ENCODE results near the gene CYBC1. TPM values are rescaled to one million over a fixed set of nuclear protein-coding genes. Genes with fewer than 3 reads are reported as not detected.

CYBC1 gene
- total and polyA plus RNA-seq, 9 of the 15 experiments (the other 6 are each of a cell fraction or from before 2014, with no cell fraction given): 1.3 to 71.8 (median 49.9) TPM

DNA sequence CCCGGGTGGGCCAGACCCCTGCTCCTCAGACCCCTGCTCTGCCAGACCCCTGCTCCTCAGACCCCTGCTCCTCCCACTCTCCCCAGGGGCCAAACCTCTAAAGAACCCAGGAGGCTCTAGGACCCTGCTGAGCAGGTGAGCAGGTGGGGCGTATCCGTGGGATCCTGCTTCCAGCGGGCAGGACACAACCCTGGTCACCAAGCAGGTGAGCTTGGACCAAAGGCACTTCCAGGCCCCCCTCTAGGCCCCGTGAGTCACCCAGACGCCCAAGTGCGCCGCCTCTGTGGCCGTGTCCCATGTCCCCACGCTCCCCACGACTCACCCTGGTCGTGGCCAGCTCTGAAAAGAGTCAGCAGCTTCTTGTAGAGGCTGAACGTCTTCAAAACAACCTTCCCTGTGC lies 5.0 kb downstream of the CYBC1 start:
- ATAC-seq: no peak
- H3K4me3 ChIP-seq: no peak overlapping the region
- H3K4me2 ChIP-seq (ENCODE audit: insufficient read depth, low read length): no peak overlapping the region
- TF ChIP-seq SLC30A9 (CRISPR knock-in tag; IDR thresholded peaks at IDR 0.05) (no peak), ILK (tag; IDR thresholded peaks at IDR 0.05; ENCODE audit: borderline replicate concordance, low read depth) (no peak)
- TF ChIP-seq, protein P1, sequence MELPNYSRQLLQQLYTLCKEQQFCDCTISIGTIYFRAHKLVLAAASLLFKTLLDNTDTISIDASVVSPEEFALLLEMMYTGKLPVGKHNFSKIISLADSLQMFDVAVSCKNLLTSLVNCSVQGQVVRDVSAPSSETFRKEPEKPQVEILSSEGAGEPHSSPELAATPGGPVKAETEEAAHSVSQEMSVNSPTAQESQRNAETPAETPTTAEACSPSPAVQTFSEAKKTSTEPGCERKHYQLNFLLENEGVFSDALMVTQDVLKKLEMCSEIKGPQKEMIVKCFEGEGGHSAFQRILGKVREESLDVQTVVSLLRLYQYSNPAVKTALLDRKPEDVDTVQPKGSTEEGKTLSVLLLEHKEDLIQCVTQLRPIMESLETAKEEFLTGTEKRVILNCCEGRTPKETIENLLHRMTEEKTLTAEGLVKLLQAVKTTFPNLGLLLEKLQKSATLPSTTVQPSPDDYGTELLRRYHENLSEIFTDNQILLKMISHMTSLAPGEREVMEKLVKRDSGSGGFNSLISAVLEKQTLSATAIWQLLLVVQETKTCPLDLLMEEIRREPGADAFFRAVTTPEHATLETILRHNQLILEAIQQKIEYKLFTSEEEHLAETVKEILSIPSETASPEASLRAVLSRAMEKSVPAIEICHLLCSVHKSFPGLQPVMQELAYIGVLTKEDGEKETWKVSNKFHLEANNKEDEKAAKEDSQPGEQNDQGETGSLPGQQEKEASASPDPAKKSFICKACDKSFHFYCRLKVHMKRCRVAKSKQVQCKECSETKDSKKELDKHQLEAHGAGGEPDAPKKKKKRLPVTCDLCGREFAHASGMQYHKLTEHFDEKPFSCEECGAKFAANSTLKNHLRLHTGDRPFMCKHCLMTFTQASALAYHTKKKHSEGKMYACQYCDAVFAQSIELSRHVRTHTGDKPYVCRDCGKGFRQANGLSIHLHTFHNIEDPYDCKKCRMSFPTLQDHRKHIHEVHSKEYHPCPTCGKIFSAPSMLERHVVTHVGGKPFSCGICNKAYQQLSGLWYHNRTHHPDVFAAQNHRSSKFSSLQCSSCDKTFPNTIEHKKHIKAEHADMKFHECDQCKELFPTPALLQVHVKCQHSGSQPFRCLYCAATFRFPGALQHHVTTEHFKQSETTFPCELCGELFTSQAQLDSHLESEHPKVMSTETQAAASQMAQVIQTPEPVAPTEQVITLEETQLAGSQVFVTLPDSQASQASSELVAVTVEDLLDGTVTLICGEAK (IDR thresholded peaks at IDR 0.05): no peak
- TF ChIP-seq, protein P1 (CRISPR knock-in tag; IDR thresholded peaks at IDR 0.05): no peak
- TF ChIP-seq, protein P2, sequence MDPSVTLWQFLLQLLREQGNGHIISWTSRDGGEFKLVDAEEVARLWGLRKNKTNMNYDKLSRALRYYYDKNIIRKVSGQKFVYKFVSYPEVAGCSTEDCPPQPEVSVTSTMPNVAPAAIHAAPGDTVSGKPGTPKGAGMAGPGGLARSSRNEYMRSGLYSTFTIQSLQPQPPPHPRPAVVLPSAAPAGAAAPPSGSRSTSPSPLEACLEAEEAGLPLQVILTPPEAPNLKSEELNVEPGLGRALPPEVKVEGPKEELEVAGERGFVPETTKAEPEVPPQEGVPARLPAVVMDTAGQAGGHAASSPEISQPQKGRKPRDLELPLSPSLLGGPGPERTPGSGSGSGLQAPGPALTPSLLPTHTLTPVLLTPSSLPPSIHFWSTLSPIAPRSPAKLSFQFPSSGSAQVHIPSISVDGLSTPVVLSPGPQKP (CRISPR knock-in tag; IDR thresholded peaks at IDR 0.05): no peak
- TF ChIP-seq, protein P3, sequence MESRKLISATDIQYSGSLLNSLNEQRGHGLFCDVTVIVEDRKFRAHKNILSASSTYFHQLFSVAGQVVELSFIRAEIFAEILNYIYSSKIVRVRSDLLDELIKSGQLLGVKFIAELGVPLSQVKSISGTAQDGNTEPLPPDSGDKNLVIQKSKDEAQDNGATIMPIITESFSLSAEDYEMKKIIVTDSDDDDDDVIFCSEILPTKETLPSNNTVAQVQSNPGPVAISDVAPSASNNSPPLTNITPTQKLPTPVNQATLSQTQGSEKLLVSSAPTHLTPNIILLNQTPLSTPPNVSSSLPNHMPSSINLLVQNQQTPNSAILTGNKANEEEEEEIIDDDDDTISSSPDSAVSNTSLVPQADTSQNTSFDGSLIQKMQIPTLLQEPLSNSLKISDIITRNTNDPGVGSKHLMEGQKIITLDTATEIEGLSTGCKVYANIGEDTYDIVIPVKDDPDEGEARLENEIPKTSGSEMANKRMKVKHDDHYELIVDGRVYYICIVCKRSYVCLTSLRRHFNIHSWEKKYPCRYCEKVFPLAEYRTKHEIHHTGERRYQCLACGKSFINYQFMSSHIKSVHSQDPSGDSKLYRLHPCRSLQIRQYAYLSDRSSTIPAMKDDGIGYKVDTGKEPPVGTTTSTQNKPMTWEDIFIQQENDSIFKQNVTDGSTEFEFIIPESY (CRISPR knock-in tag; IDR thresholded peaks at IDR 0.05): peak; percentile 58
- peak overlapping the region in 1 of 2 experiments; percentile 78; a peak in 2 of 4 replicates for H3K9ac ChIP-seq (ENCODE audit: insufficient read depth in 1 of 2, low read depth in 2 of 2, low read length in 2 of 2)
- BruUV-seq (replicated peaks): no TSS peak
- peaks cover 34% of the 10 kb centered on the region; the same call in 2 of the 3 replicates for H3K36me3 ChIP-seq (ENCODE audit: control insufficient read depth, insufficient read depth, low read length)
- H2AFZ ChIP-seq (ENCODE audit: low read depth, low read length): no peak overlapping the region
- DNase-seq (ENCODE audit: extremely low read depth in 1 of 4, low spot score in 3 of 4): no peak
- H3K9me1 ChIP-seq (ENCODE audit: control insufficient read depth, insufficient read depth, low read length): no peaks in the 10 kb centered on the region
- no peak for FAIRE-seq
- no peak overlapping the region for H3K27ac ChIP-seq (ENCODE audit: extremely low read depth, low read depth, low read length)
- peaks cover 19% of the 10 kb centered on the region for H3K79me2 ChIP-seq (ENCODE audit: control insufficient read depth, insufficient read depth, low read length)
- in situ Hi-C loops (cut with MboI) (no loop called here), intact Hi-C loops (cut with micrococcal nuclease) (no loop called here)
- ChIA-PET CTCF (ENCODE audit: low intra/inter-chr PET ratio) (no interaction called here), POLR2A (interaction anchor here (0.6 to 1.1 kb wide), 4 partner anchors 17 to 231 kb away, joined by 3 to 4 read pairs (median 4); partner anchors contain the start of gene FOXK2)
- H3K27me3 ChIP-seq (ENCODE audit: control insufficient read depth in 2 of 2, insufficient read depth in 2 of 2, low read length in 2 of 2): no peaks in the 10 kb centered on the region
- no peaks in the 10 kb centered on the region for H3K9me3 ChIP-seq (replicated peaks; ENCODE audit: control insufficient read depth, insufficient read depth, low read depth, low read length)
- peaks cover 5 to 63% of the 10 kb centered on the region in 2 experiments for H3K4me1 ChIP-seq (replicated peaks in 1 of 2; ENCODE audit: control insufficient read depth in 2 of 2, insufficient read depth in 2 of 2, low read length in 2 of 2)
- WGBS (ENCODE audit: insufficient coverage, low coverage, missing lambda C conversion rate): 73% methylated on average over 13 of the region's 13 CpGs
- H4K20me1 ChIP-seq (replicated peaks; ENCODE audit: control insufficient read depth, insufficient read depth, low read length): no peaks in the 10 kb centered on the region

All from K562 (cell line).